Gastroesophageal sphincter (tissue), 3 donors: ENCODE data around the gene EIF5AL1.

Experiments
- CTCF ChIP-seq, 4 experiments: fragments of 200-600 bp in 2 of 4; fragments of 450-650 bp in 2 of 4; sonication (generic) in 1 of 4; IDR thresholded peaks; one replicate each; pipeline ENCODE4 v1.5.1; 2017 to 2019; ENCODE audit warnings: antibody characterized with exemption in 4 of 4, mild to moderate bottlenecking in 2 of 4, moderate library complexity in 2 of 4
- POLR2A ChIP-seq, 2 donors: fragments of 450-650 bp; IDR thresholded peaks; one replicate each; pipeline ENCODE4 v1.6.1; 2017; ENCODE audit warnings: antibody characterized with exemption in 2 of 2, mild to moderate bottlenecking in 2 of 2, moderate library complexity in 1 of 2
- POLR2AphosphoS5 ChIP-seq: sonication (generic); formaldehyde crosslinking; IDR thresholded peaks from one replicate; pipeline ENCODE4 v1.6.1; 2017; ENCODE audit warnings: antibody characterized with exemption

- no peak for TF ChIP-seq CTCF (IDR thresholded peaks at IDR 0.05)
- no peak for TF ChIP-seq POLR2AphosphoS5
- TF ChIP-seq POLR2A (IDR thresholded peaks at IDR 0.05) = no peak
Observed at GRCh38 chr10:79468841-79469585, 43.3 kb upstream of the EIF5AL1 start.
